Measurements from ENCODE around the gene VPS50.
"Not testable (repeated sequence)": the region's sequence is repeated elsewhere in the genome, so short reads cannot be mapped to it uniquely, and the experiment has no call there.

VPS50 gene

GRCh38 chr7:93238748-93239147 lies 6.6 kb downstream of the VPS50 start:
- peak; percentile 43 for DNase-seq (ENCODE audit: low spot score)

- no peak for DNase-seq (ENCODE audit: low spot score)
These were observed 7.7 kb downstream of the VPS50 start for GRCh38 chr7:93239824-93240223.

- peak; percentile 30 for DNase-seq (ENCODE audit: low spot score)
These were observed 9.9 kb downstream of the VPS50 start for GRCh38 chr7:93242106-93242505.

GRCh38 chr7:93245525-93246432 lies 13.6 kb downstream of the VPS50 start:
- DNase-seq (ENCODE audit: low spot score), result peak; percentile 67

- no peak for DNase-seq (ENCODE audit: low spot score)
These were observed 17.5 kb downstream of the VPS50 start for GRCh38 chr7:93249491-93250148.

- DNase-seq (ENCODE audit: low spot score), result no peak
These were observed 26.5 kb downstream of the VPS50 start for GRCh38 chr7:93258661-93259060.

- peak; percentile 23 for DNase-seq (ENCODE audit: low spot score)
These were observed 30.4 kb downstream of the VPS50 start for GRCh38 chr7:93262535-93262934.

GRCh38 chr7:93265220-93265619 lies 33.1 kb downstream of the VPS50 start:
- DNase-seq (ENCODE audit: low spot score), result no peak

GRCh38 chr7:93279541-93279940 lies 47.4 kb downstream of the VPS50 start:
- no peak for DNase-seq (ENCODE audit: low spot score)

- DNase-seq (ENCODE audit: low spot score), result no peak
These were observed 52.7 kb downstream of the VPS50 start for GRCh38 chr7:93284908-93285307.

GRCh38 chr7:93293229-93293628 lies 61.1 kb downstream of the VPS50 start:
- DNase-seq (ENCODE audit: low spot score), result no peak

GRCh38 chr7:93298206-93298605 lies 66.0 kb downstream of the VPS50 start:
- DNase-seq (ENCODE audit: low spot score), result no peak

- no peak for DNase-seq (ENCODE audit: low spot score)
These were observed 66.5 kb downstream of the VPS50 start for GRCh38 chr7:93298671-93299070.

- DNase-seq (ENCODE audit: low spot score), result no peak
These were observed 69.6 kb downstream of the VPS50 start for GRCh38 chr7:93301736-93302135.

- DNase-seq (ENCODE audit: low spot score), result no peak
These were observed 75.0 kb downstream of the VPS50 start for GRCh38 chr7:93307131-93307660.

- no peak for DNase-seq (ENCODE audit: low spot score)
These were observed 75.8 kb downstream of the VPS50 start for GRCh38 chr7:93307943-93308342.

GRCh38 chr7:93310346-93310745 lies 78.2 kb downstream of the VPS50 start:
- no peak for DNase-seq (ENCODE audit: low spot score)

- no peak for DNase-seq (ENCODE audit: low spot score)
These were observed 82.3 kb downstream of the VPS50 start for GRCh38 chr7:93314449-93314848.

- DNase-seq (ENCODE audit: low spot score), result no peak
These were observed 83.7 kb downstream of the VPS50 start for GRCh38 chr7:93315896-93316295.

GRCh38 chr7:93316730-93317129 lies 84.6 kb downstream of the VPS50 start:
- DNase-seq (ENCODE audit: low spot score), result no peak

GRCh38 chr7:93320887-93321286 lies 88.7 kb downstream of the VPS50 start:
- DNase-seq (ENCODE audit: low spot score), result no peak

- DNase-seq (ENCODE audit: low spot score), result not testable (repeated sequence)
These were observed 94.1 kb downstream of the VPS50 start for GRCh38 chr7:93326291-93326690.

GRCh38 chr7:93327006-93327633 lies 95.0 kb downstream of the VPS50 start:
- DNase-seq (ENCODE audit: low spot score), result no peak

Data from hematopoietic multipotent progenitor cell treated with erythropoietin and hydrocortisone succinate and interleukin-3 and kit ligand, for 15 days (in vitro differentiated cells).